Uterus (tissue), 2 donors: ENCODE measurements around the gene TRIML1.

ENCODE experiments used
- POLR2A ChIP-seq, 2 donors: fragments of 450-650 bp; IDR thresholded peaks; one replicate each; pipeline ENCODE4 v1.6.1; 2016; ENCODE audit warnings: antibody characterized with exemption in 2 of 2, mild to moderate bottlenecking in 1 of 2, moderate library complexity in 1 of 2
- TF ChIP-seq, protein P1 (sequence below), 4 experiments: fragments of 200-600 bp in 2 of 4; fragments of 450-650 bp in 2 of 4; sonication (generic) in 2 of 4; IDR thresholded peaks; one replicate each; pipeline ENCODE4 v1.5.1; 2016 to 2019; ENCODE audit warnings: antibody characterized with exemption in 4 of 4, mild to moderate bottlenecking in 2 of 4, moderate library complexity in 1 of 4

DNA sequence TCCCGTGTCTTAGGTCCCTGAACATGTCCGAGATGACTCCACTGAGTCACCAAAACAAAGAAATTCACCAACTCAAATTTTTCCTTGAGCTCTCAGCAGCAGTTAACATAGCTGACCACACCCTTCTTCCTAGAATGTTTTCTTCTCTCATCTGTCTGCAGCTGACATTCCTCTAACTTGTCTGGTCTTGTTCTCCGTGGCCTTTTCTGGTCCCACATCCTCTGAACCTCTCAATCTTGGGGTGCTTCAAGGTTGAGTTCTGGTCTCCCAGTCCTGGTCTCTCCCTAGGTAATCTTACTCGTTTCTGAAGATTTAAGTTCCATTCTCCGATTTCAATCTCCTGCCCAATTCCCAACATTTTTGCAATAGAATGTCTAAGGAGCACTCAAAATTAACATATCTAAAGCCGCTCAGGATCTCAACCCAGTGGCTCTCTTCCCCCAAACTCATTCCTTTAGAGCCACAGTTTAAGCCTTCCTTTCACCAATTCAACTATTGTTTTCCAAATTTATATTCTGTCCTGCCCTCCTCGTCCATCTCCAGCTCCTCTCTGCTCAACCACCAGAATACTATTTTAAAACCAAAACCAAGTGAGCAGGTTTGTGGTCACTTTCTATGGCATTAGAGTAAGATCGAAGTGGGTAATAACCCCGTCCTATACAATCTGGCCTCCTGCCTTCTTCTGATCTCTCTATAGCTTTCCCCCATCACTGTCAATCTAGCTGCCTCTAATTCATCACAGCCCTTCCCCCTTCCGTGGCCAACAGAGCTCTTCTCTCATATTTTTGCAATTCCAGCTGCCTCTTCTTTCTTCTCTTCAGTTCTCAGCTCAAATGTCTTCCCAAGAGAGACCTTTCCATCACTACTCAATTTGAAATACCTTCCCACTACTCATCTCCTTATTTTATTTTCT is 31.1 kb upstream of the TRIML1 start:
- no peak for TF ChIP-seq POLR2A (IDR thresholded peaks at IDR 0.05)
- TF ChIP-seq, protein P1, sequence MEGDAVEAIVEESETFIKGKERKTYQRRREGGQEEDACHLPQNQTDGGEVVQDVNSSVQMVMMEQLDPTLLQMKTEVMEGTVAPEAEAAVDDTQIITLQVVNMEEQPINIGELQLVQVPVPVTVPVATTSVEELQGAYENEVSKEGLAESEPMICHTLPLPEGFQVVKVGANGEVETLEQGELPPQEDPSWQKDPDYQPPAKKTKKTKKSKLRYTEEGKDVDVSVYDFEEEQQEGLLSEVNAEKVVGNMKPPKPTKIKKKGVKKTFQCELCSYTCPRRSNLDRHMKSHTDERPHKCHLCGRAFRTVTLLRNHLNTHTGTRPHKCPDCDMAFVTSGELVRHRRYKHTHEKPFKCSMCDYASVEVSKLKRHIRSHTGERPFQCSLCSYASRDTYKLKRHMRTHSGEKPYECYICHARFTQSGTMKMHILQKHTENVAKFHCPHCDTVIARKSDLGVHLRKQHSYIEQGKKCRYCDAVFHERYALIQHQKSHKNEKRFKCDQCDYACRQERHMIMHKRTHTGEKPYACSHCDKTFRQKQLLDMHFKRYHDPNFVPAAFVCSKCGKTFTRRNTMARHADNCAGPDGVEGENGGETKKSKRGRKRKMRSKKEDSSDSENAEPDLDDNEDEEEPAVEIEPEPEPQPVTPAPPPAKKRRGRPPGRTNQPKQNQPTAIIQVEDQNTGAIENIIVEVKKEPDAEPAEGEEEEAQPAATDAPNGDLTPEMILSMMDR (IDR thresholded peaks at IDR 0.05) = no peak
